GM12865 (cell line): Measurements from ENCODE around the gene CELF3.
"Not testable (repeated sequence)": the region's sequence is repeated elsewhere in the genome, so short reads cannot be mapped to it uniquely, and the experiment has no call there.

Experiments
- DNase-seq: peaks from one replicate; pipeline ENCODE4 v3.0.0; 2010; ENCODE audit warnings: low read depth
- H3K4me3 ChIP-seq: 2 replicates; pipeline ENCODE4 v1.5.1; 2011; ENCODE audit warnings: mild to moderate bottlenecking, low read depth, low read length, control low read depth
- TF ChIP-seq, protein P1 (sequence below): IDR thresholded peaks from 2 replicates; pipeline ENCODE4 v1.5.1; 2011; ENCODE audit warnings: low read length, control low read depth, low read depth, inconsistent platforms; ENCODE audit not compliant: insufficient read depth; ENCODE audit errors: missing control alignments

The CELF3 gene

DNA sequence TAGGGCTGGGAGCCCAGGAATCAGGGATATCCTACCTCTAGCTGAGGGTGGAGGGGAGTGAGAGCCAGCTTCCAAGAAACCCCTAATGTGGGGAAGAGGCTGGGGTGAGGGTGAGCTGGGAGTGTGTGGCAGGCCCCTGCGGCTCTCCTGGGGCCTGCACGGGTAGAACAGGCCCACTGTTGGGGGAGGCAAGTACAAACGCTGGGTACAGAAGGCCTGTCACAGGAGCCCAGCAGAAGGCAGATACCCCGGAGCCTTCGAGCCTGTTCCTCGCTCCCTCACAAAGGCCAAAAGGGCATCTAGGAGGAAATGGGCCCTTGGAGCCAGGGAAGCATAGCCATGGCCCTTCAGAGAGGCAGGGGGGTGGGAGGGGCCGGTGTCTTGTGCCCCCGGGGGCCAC, 13.7 kb downstream of the CELF3 start:
- TF ChIP-seq, protein P1, sequence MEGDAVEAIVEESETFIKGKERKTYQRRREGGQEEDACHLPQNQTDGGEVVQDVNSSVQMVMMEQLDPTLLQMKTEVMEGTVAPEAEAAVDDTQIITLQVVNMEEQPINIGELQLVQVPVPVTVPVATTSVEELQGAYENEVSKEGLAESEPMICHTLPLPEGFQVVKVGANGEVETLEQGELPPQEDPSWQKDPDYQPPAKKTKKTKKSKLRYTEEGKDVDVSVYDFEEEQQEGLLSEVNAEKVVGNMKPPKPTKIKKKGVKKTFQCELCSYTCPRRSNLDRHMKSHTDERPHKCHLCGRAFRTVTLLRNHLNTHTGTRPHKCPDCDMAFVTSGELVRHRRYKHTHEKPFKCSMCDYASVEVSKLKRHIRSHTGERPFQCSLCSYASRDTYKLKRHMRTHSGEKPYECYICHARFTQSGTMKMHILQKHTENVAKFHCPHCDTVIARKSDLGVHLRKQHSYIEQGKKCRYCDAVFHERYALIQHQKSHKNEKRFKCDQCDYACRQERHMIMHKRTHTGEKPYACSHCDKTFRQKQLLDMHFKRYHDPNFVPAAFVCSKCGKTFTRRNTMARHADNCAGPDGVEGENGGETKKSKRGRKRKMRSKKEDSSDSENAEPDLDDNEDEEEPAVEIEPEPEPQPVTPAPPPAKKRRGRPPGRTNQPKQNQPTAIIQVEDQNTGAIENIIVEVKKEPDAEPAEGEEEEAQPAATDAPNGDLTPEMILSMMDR: no peak
- H3K4me3 ChIP-seq: no peak overlapping the region
- DNase-seq: no peak

DNA sequence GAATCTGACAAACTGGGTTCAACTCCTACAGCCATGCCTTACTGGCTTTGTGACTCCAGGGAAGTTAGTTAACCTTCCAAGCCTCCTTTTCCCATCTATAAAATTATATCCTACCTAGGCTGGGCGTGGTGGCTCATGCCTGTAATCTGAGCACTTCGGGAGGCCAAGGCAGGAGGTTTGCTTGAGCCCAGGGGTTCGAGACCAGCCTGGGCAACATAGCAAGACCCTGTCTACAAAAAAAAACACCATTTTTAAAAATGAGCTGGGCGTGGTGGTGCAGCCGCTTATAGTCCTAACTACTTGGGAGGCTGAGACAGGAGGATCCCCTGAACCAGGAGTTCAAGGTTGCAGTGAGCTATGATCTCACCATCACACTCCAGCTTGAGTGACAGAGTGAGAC, 15.1 kb downstream of the CELF3 start:
- no peak overlapping the region for H3K4me3 ChIP-seq
- TF ChIP-seq, protein P1: no peak
- DNase-seq: no peak

DNA sequence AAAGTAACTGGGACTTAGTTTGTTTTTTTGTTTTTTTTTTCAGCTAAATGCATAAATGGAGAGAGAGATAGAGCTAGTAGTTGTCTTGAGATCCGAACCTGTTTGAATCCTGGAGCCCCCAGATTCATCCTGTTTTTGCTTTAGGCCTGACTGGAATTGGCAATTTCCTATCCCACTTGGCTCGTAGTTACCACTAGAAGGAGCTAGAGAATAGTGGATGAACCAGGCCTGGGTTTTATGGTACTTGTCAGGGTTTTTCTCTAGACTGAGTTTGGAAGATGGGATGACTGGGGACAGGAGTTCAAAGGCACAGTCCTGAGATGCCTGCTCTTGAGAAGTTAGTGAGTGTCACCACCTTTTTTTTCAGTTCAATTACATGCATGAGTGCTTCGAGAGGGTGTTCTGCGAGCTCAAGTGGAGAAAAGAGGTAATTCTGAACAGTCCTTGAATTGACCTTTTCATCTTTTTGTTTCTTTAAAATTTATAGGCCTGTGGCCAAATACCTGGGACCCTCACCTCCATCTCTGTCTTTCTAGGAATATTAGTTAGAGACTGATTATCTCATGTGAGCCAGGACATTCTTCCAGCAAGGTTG, 23.4 kb downstream of the CELF3 start:
- H3K4me3 ChIP-seq: no peak overlapping the region
- TF ChIP-seq, protein P1: peak; percentile 48
- peak; percentile 21 for DNase-seq

DNA sequence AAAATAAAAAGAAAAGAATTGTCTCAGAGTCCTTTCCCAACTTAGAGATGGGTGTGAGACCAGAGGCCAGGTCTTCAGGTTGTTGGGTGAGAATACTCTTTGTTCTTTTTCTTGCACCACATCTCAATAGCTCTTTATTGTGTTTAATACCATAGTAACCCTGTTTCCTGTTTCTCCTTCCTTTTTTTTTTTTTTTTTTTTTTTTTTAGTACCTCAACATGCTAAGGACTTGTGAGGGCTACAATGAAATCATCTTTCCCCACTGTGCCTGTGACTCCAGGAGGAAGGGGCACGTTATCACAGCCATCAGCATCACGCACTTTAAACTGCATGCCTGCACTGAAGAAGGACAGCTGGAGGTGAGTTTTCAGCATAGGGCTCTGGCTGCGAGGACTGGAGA, 24.4 kb downstream of the CELF3 start:
- TF ChIP-seq, protein P1: no peak
- H3K4me3 ChIP-seq: no peak overlapping the region
- no peak for DNase-seq

DNA sequence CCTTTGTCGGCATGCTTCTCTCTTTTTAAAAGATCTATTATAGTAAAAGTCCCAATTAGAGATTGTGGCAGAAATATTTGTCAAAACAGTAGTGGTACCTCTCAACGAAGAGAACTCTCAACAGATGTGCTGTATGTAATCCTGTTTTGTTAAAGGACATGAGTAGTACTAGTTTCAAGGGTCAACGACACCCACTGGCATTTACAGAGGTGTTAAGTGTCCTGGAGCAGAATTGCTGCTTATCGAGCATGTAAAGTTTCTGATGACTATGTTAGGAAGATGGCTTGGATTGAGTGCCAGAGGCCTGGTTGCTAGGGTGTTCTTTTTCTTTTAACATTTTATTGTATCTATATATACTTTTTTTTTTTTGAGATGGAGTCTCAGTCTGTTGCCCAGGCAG, 27.1 kb downstream of the CELF3 start:
- TF ChIP-seq, protein P1: no peak
- no peak overlapping the region for H3K4me3 ChIP-seq
- no peak for DNase-seq

DNA sequence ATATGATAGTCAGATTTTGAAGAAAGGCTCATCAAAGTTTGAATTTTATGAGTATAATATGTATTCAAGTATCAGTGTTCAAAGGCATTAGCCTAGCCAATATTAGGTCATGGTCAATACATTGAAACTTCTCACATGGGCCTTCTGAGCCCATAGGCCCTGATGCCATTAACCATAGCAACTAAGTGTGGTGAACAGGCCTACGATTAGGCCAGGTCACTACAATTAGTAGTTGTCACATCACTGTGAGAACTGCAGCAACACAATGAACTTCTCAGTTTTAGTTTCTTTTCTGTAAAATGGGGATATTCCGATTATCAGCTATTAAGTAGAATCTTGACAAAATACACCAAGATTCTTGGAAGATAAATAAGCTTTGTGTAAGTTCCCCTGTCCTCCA, 30.0 kb downstream of the CELF3 start:
- TF ChIP-seq, protein P1: no peak
- DNase-seq: peak; percentile 41
- no peak overlapping the region for H3K4me3 ChIP-seq

DNA sequence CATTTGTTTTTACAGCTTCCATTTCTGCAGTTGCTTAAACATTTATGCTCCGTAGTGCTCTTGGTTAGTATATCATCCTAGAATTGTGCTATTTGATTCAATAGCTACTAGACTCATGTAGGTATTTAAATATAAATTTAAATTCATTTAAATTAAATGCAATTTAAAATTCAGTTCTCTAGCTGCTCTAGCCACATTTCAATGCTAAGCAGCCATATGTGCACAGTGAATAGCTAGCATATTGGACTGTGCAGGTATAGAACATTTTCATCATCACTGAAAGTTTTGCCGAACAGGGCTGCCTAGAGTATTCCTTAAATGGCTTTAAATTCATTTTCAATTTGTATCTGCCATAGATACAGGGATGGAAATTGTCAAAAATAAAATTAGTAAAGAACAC, 32.5 kb downstream of the CELF3 start:
- no peak overlapping the region for H3K4me3 ChIP-seq
- TF ChIP-seq, protein P1: no peak
- no peak for DNase-seq

DNA sequence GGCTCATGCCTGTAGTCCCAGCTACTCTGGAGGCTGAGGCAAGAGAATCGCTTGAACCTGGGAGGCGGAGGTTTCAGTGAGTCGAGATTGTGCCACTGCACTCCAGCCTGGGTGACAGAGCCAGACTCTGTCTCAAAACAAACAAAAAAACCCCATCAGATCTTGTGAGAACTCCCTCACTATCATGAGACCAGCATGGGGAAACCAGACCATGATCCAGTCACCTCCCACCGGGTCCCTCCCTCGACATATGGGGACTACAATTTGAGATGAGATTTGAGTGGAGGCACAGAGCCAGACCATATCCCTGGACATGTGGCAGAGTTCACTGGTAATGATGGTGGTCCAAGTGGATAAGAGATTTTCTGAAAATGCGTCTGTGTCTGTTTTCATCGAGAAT, 33.7 kb downstream of the CELF3 start:
- DNase-seq, H3K4me3 ChIP-seq: not testable (repeated sequence)
